ENCODE results near the gene KAT6B. TPM values are rescaled to one million over a fixed set of nuclear protein-coding genes. Genes with fewer than 3 reads are reported as not detected.
"Not testable (repeated sequence)": the region's sequence is repeated elsewhere in the genome, so short reads cannot be mapped to it uniquely, and the experiment has no call there.

The KAT6B gene
- 10 to 100 TPM; 34.2 to 84.2 (median 47.3) TPM for total RNA-seq

GRCh38 chr10:74826142-74827044 is at the start of gene KAT6B:
TSS of gene KAT6B (plus strand) at chr10:74826600. CDS start at chr10:74842858, 16,258 bp downstream.
- no peak for TF ChIP-seq CTCF (IDR thresholded peaks at IDR 0.05)
- peak in 2 of 3 donors; percentile 78 to 85 for TF ChIP-seq POLR2AphosphoS5 (IDR thresholded peaks at IDR 0.05)
- TF ChIP-seq POLR2A (IDR thresholded peaks at IDR 0.05): peak in 1 of 2 donors; percentile 74
- TF ChIP-seq EP300 (IDR thresholded peaks at IDR 0.05): no peak
- peak; percentile 100 for DNase-seq (ENCODE audit: low spot score in 2 of 2)
- Histone ChIP-seq H3K27ac (peak within 1 kb of the TSS; percentile 96), H3K4me1 (peaks cover 46% of the 10 kb centered on the region), H3K36me3 (no peaks in the 10 kb centered on the region), H3K27me3 (no peaks in the 10 kb centered on the region), H3K4me3 (peak within 1 kb of the TSS; percentile 70), H3K9me3 (no peaks in the 10 kb centered on the region)
- under 1% methylated on average over 28 of the region's 67 CpGs for WGBS

GRCh38 chr10:74778436-74779094 is 47.8 kb upstream of the KAT6B start:
- 91% methylated on average over 12 of the region's 12 CpGs for WGBS

GRCh38 chr10:74781870-74782269 is 44.5 kb upstream of the KAT6B start:
- not testable (repeated sequence) for DNase-seq (ENCODE audit: low spot score in 2 of 2); H3K4me3 ChIP-seq; H3K4me1 ChIP-seq; H3K36me3 ChIP-seq; H3K27ac ChIP-seq; H3K27me3 ChIP-seq; H3K9me3 ChIP-seq
- WGBS: 85% methylated on average over 4 of the region's 4 CpGs

More at GRCh38 chr10:74778436-74779094, 47.8 kb upstream of the KAT6B start:
- no peaks in the 10 kb centered on the region for H3K27me3 ChIP-seq
- no peaks in the 10 kb centered on the region for H3K4me1 ChIP-seq
- DNase-seq (ENCODE audit: low spot score in 2 of 2): peak in 1 of 2 donors; percentile 43
- no peak overlapping the region for H3K27ac ChIP-seq
- no peaks in the 10 kb centered on the region for H3K9me3 ChIP-seq
- TF ChIP-seq POLR2A (IDR thresholded peaks at IDR 0.05): no peak
- no peak for TF ChIP-seq CTCF (IDR thresholded peaks at IDR 0.05)
- no peak for TF ChIP-seq POLR2AphosphoS5 (IDR thresholded peaks at IDR 0.05)
- TF ChIP-seq EP300 (IDR thresholded peaks at IDR 0.05): no peak
- H3K36me3 ChIP-seq: no peaks in the 10 kb centered on the region
- no peak overlapping the region for H3K4me3 ChIP-seq

- Histone ChIP-seq H3K27ac (no peak overlapping the region), H3K9me3 (no peaks in the 10 kb centered on the region), H3K4me1 (no peaks in the 10 kb centered on the region), H3K4me3 (no peak overlapping the region), H3K36me3 (no peaks in the 10 kb centered on the region), H3K27me3 (no peaks in the 10 kb centered on the region)
- TF ChIP-seq POLR2AphosphoS5 (IDR thresholded peaks at IDR 0.05) (no peak), CTCF (IDR thresholded peaks at IDR 0.05) (no peak)
- DNase-seq (ENCODE audit: low spot score in 2 of 2): no peak
- WGBS: 100% methylated on average over 1 of the region's 1 CpG
Measured at GRCh38 chr10:74784462-74784861, 41.9 kb upstream of the KAT6B start.

- Histone ChIP-seq H3K36me3 (no peaks in the 10 kb centered on the region), H3K4me3 (no peak overlapping the region), H3K9me3 (no peaks in the 10 kb centered on the region), H3K4me1 (no peaks in the 10 kb centered on the region), H3K27me3 (no peaks in the 10 kb centered on the region), H3K27ac (no peak overlapping the region)
- 86% methylated on average over 4 of the region's 4 CpGs for WGBS
- TF ChIP-seq CTCF (IDR thresholded peaks at IDR 0.05) (no peak), EP300 (IDR thresholded peaks at IDR 0.05) (no peak), POLR2AphosphoS5 (IDR thresholded peaks at IDR 0.05) (no peak), POLR2A (IDR thresholded peaks at IDR 0.05) (no peak)
- DNase-seq (ENCODE audit: low spot score in 2 of 2): no peak
Measured at GRCh38 chr10:74786126-74786525, 40.3 kb upstream of the KAT6B start.
